K562 (cell line): ENCODE data around the gene VENTX. TPM values are rescaled to one million over a fixed set of nuclear protein-coding genes. Genes with fewer than 3 reads are reported as not detected.

Experiments used
- ARID1B ChIP-seq: fragments of 450-650 bp; IDR thresholded peaks from 2 replicates; pipeline ENCODE4 v1.6.1; 2016; ENCODE audit warnings: antibody characterized with exemption, mild to moderate bottlenecking, inconsistent platforms
- CBFA2T3 ChIP-seq: fragments of 450-650 bp; IDR thresholded peaks from 2 replicates; pipeline ENCODE4 v1.6.1; 2017
- CHCHD3 ChIP-seq: fragments of 250-450 bp; sonication (Bioruptor Pico); IDR thresholded peaks from 2 replicates; pipeline ENCODE4 v2.1.2; 2022; ENCODE audit warnings: mild to moderate bottlenecking
- COPS2 ChIP-seq: fragments of 450-650 bp; conservative IDR thresholded peaks from 2 replicates; pipeline ENCODE4 v1.6.1; 2016; ENCODE audit warnings: mild to moderate bottlenecking, moderate library complexity
- HOXB6 ChIP-seq: fragments of 250-450 bp; sonication (Bioruptor Pico); IDR thresholded peaks from 2 replicates; pipeline ENCODE4 v1.5.1; 2022; ENCODE audit warnings: mild to moderate bottlenecking, borderline replicate concordance
- LARP7 ChIP-seq: fragments of 450-650 bp; IDR thresholded peaks from 2 replicates; pipeline ENCODE4 v1.6.1; 2016
- MAZ ChIP-seq, 2 experiments: fragments of 450-650 bp in 1 of 2; sonication (generic) in 1 of 2; formaldehyde crosslinking; IDR thresholded peaks in 1 of 2; conservative IDR thresholded peaks in 1 of 2; 2 replicates each; pipeline versions ENCODE4 v1.4.0 to v1.5.0; 2020; ENCODE audit warnings: mild to moderate bottlenecking in 1 of 2, missing genetic modification reagents in 1 of 2
- MTA1 ChIP-seq: fragments of 450-650 bp; IDR thresholded peaks from 2 replicates; pipeline ENCODE4 v1.6.1; 2017; ENCODE audit warnings: borderline replicate concordance
- RAD51 ChIP-seq: fragments of 450-650 bp; IDR thresholded peaks from 2 replicates; pipeline ENCODE4 v1.7.1; 2016; ENCODE audit warnings: low read depth, mild to moderate bottlenecking, borderline replicate concordance
- SMARCC2 ChIP-seq: fragments of 450-650 bp; IDR thresholded peaks from 2 replicates; pipeline ENCODE4 v1.6.1; 2017; ENCODE audit warnings: antibody characterized with exemption, moderate library complexity, mild to moderate bottlenecking, low read depth
- ZNF408 ChIP-seq: fragments of 250-450 bp; sonication (Bioruptor Pico); IDR thresholded peaks from 2 replicates; pipeline ENCODE4 v1.4.0; 2020; ENCODE audit warnings: low read depth, mild to moderate bottlenecking, moderate library complexity
- ZNF41 ChIP-seq: fragments of 250-450 bp; sonication (Bioruptor Pico); conservative IDR thresholded peaks from 2 replicates; pipeline ENCODE4 v1.4.0; 2020; ENCODE audit warnings: mild to moderate bottlenecking
- polyA plus RNA-seq, 8 experiments: library from polyadenylated mRNA; depleted of rRNA in 4 of 8; stranded (reverse) in 5 of 8; unstranded in 3 of 8; fragments of >200 nt; fragmentation: Nextera tagmentation in 2 of 8; fragmentation: Illumina TruSeq in 1 of 8; extraction: Ambion mirVana in 2 of 8; extraction: Trizol in 1 of 8; gene quantifications; 2 replicates each; pipeline versions ENCODE4 v1.2.1 to v1.2.3, GENCODE V29; 2011 to 2014; ENCODE audit warnings: inconsistent platforms in 1 of 8, missing spikeins in 1 of 8
- total RNA-seq, 7 experiments: library from RNA; depleted of rRNA in 6 of 7; stranded (reverse); fragments of >200 nt in 6 of 7; fragmentation: Illumina TruSeq in 2 of 7; extraction: Trizol in 2 of 7; gene quantifications; 2 replicates each; pipeline versions ENCODE4 v1.2.1 to v1.2.3, GENCODE V29; 2011 to 2021; ENCODE audit warnings: low replicate concordance in 1 of 7
- TF ChIP-seq, protein P1 (sequence below): sonication (generic); formaldehyde crosslinking; IDR thresholded peaks from 2 replicates; pipeline ENCODE4 v1.8.1; 2023; ENCODE audit warnings: mild to moderate bottlenecking, missing genetic modification reagents, moderate library complexity
- TF ChIP-seq, protein P2 (sequence below): fragments of 250-450 bp; sonication (Bioruptor Pico); IDR thresholded peaks from 2 replicates; pipeline ENCODE4 v1.4.0; 2020
- TF ChIP-seq, protein P3 (sequence below), 2 experiments: IDR thresholded peaks in 1 of 2; conservative IDR thresholded peaks in 1 of 2; 2 replicates each; pipeline ENCODE4 v1.6.1; 2016; ENCODE audit warnings: low read depth in 2 of 2, mild to moderate bottlenecking in 1 of 2, missing compliant biosample characterization in 1 of 2, missing genetic modification characterization in 1 of 2, moderate library complexity in 1 of 2

The VENTX gene
- total and polyA plus RNA-seq, 9 of the 15 experiments (the other 6 are each of a cell fraction or from before 2014, with no cell fraction given) = 0.07 to 0.70 (median 0.20) TPM; not detected in 1

DNA sequence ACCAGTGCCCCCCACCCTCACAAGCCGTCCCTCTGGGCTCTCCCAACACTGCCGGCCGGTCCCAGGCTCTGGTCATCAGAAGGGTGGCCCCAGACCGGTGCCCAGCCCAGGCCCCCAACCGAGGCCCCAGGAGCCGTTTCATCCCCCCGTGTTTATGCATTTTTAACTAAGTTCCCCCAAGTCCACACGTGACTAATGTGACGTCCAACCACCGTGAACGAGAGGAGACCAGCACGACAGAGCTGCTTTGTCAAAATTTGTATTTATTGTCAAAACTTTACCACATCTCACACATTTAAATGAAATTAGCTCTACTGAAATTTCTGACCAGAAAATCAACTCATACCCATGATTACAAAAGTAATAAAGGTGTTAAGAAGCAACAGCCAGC is 8.6 kb downstream of the VENTX start (continued):
- no peak for TF ChIP-seq ZNF408 (CRISPR knock-in tag)
- TF ChIP-seq, protein P1, sequence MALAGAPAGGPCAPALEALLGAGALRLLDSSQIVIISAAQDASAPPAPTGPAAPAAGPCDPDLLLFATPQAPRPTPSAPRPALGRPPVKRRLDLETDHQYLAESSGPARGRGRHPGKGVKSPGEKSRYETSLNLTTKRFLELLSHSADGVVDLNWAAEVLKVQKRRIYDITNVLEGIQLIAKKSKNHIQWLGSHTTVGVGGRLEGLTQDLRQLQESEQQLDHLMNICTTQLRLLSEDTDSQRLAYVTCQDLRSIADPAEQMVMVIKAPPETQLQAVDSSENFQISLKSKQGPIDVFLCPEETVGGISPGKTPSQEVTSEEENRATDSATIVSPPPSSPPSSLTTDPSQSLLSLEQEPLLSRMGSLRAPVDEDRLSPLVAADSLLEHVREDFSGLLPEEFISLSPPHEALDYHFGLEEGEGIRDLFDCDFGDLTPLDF (CRISPR knock-in tag) = no peak
- TF ChIP-seq, protein P2, sequence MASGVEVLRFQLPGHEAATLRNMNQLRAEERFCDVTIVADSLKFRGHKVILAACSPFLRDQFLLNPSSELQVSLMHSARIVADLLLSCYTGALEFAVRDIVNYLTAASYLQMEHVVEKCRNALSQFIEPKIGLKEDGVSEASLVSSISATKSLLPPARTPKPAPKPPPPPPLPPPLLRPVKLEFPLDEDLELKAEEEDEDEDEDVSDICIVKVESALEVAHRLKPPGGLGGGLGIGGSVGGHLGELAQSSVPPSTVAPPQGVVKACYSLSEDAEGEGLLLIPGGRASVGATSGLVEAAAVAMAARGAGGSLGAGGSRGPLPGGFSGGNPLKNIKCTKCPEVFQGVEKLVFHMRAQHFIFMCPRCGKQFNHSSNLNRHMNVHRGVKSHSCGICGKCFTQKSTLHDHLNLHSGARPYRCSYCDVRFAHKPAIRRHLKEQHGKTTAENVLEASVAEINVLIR (CRISPR knock-in tag) = no peak
- TF ChIP-seq MAZ (CRISPR knock-in tag; conservative IDR thresholded peaks at IDR 0.05 in 1 of 2, IDR thresholded peaks at IDR 0.05 in 1 of 2) = no peak
- peak; percentile 30; the same call in 1 of the 2 replicates for TF ChIP-seq RAD51
- TF ChIP-seq ARID1B = no peak
- no peak for TF ChIP-seq ZNF41
- TF ChIP-seq COPS2 = no peak
- no peak for TF ChIP-seq CBFA2T3
- no peak for TF ChIP-seq LARP7
- TF ChIP-seq HOXB6 (CRISPR knock-in tag) = no peak
- TF ChIP-seq SMARCC2 = no peak
- TF ChIP-seq CHCHD3 (CRISPR knock-in tag) = no peak
- TF ChIP-seq, protein P3, sequence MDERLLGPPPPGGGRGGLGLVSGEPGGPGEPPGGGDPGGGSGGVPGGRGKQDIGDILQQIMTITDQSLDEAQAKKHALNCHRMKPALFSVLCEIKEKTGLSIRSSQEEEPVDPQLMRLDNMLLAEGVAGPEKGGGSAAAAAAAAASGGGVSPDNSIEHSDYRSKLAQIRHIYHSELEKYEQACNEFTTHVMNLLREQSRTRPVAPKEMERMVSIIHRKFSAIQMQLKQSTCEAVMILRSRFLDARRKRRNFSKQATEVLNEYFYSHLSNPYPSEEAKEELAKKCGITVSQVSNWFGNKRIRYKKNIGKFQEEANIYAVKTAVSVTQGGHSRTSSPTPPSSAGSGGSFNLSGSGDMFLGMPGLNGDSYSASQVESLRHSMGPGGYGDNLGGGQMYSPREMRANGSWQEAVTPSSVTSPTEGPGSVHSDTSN (CRISPR knock-in tag; IDR thresholded peaks at IDR 0.05; ENCODE audit: low read depth) = no peak
- TF ChIP-seq, protein P3 (tag; conservative IDR thresholded peaks at IDR 0.05; ENCODE audit: low read depth) = no peak
- TF ChIP-seq MTA1 = no peak
- TF ChIP-seq, all 486 proteins: peak for 9
